ENCODE measurements around the gene SULT4A1.

Gene SULT4A1

DNA sequence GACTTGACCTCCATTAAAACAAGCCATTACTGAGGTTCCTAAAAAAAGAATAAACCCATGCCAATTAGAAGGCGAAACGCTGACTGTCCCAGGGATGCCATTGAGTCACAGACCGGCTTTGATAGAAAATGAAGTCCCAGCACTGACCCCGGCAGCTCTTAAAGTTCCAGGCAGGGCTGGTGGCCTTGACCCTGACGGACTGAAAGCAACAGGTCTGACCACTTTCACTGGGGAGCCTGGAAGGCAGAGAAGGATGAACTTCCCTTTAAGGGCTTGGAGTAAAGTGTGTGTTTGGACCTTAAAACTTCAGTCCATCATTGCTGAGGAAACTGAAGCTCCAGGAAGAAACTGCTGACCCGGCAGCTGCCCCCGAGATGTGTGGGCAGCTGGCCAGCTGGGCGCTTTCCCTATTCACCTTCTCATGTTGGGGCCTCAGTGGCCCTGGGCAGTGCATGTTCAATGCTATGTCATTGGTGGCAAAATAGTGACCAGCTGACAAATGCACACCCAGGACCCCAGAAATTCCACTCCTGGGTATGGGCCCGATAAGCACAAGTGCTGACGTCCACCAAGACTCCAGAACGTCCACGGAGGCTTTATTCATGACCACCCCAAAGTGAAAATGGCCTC is 31.3 kb downstream of the SULT4A1 start:
- CTCF ChIA-PET: no interaction called here
- POLR2A ChIA-PET (ENCODE audit: low non-redundant PET): no interaction called here
- no peak for TF ChIP-seq CTCF (conservative IDR thresholded peaks at IDR 0.05; ENCODE audit: low read depth)
- no peak overlapping the region for H3K27ac ChIP-seq
- no peak for DNase-seq (ENCODE audit: low spot score)

- POLR2A ChIA-PET (ENCODE audit: low non-redundant PET): no interaction called here
- no peak for TF ChIP-seq CTCF (conservative IDR thresholded peaks at IDR 0.05; ENCODE audit: low read depth)
- DNase-seq (ENCODE audit: low spot score): no peak
- no peak overlapping the region for H3K27ac ChIP-seq
- CTCF ChIA-PET: no interaction called here
These were observed 32.1 kb downstream of the SULT4A1 start for GRCh38 chr22:43829904-43830851.

GRCh38 chr22:43828998-43829782 is 33.1 kb downstream of the SULT4A1 start:
- DNase-seq (ENCODE audit: low spot score): no peak

DNA sequence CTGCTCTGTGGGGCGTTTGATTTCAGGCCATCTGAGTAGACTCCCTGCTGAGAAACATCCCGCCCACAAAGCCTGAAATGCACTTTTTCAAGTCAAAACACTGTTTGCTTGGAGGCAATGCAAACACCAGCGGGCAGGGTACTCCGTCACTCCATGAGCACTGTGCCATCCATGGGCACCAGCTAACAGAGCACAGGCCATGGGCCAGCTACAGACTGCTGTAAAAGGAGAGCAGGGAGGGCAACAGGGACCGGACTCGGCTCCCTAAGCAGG is 33.7 kb downstream of the SULT4A1 start:
- CTCF ChIA-PET: no interaction called here
- DNase-seq (ENCODE audit: low spot score): no peak
- no peak for TF ChIP-seq CTCF (conservative IDR thresholded peaks at IDR 0.05; ENCODE audit: low read depth)
- H3K27ac ChIP-seq: no peak overlapping the region
- POLR2A ChIA-PET (ENCODE audit: low non-redundant PET): no interaction called here

More at GRCh38 chr22:43828998-43829782, 33.1 kb downstream of the SULT4A1 start:
- ChIA-PET CTCF (no interaction called here), POLR2A (ENCODE audit: low non-redundant PET) (no interaction called here)
- H3K27ac ChIP-seq: no peak overlapping the region
- no peak for TF ChIP-seq CTCF (conservative IDR thresholded peaks at IDR 0.05; ENCODE audit: low read depth)

- DNase-seq (ENCODE audit: low spot score): no peak
- TF ChIP-seq CTCF (conservative IDR thresholded peaks at IDR 0.05; ENCODE audit: low read depth): no peak
- no peak overlapping the region for H3K27ac ChIP-seq
- CTCF ChIA-PET: interaction anchor here (0.9 kb wide), 1 partner anchor 183 kb away, joined by 4 read pairs; no protein-coding TSS in a partner anchor
- POLR2A ChIA-PET (ENCODE audit: low non-redundant PET): no interaction called here
These were observed 34.2 kb downstream of the SULT4A1 start for GRCh38 chr22:43827926-43828724.
